ENCODE measurements around the gene PCARE. TPM values are rescaled to one million over a fixed set of nuclear protein-coding genes. Genes with fewer than 3 reads are reported as not detected.

PCARE gene
- total RNA-seq, 2 donors from 2014 or later: not detected

- Histone ChIP-seq H3K4me3 (peak overlapping the region; percentile 55), H3K4me1 (no peaks in the 10 kb centered on the region), H3K36me3 (no peaks in the 10 kb centered on the region), H3K27me3 (no peaks in the 10 kb centered on the region), H3K9me3 (no peaks in the 10 kb centered on the region), H3K9ac (ENCODE audit: low read depth in 2 of 2, low read length in 2 of 2) (peak overlapping the region; percentile 73 to 78), H3K27ac (peak overlapping the region; percentile 80)
- intact Hi-C loops (cut with DNase I): no loop called here
- peak; percentile 59 for DNase-seq
- TF ChIP-seq CTCF (IDR thresholded peaks at IDR 0.05): no peak
Observed at GRCh38 chr2:29115797-29116781, 41.8 kb upstream of the PCARE start.

GRCh38 chr2:29114946-29115609 lies 40.8 kb upstream of the PCARE start, which contains the start of gene CLIP4:
CLIP4 (plus strand) TSS chr2:29115415; CDS start chr2:29121389, 5,974 bp downstream.
- DNase-seq: peak; percentile 27
- Histone ChIP-seq H3K27me3 (no peaks in the 10 kb centered on the region), H3K4me3 (peak within 1 kb of the TSS; percentile 55), H3K9ac (ENCODE audit: low read depth in 2 of 2, low read length in 2 of 2) (peak within 1 kb of the TSS; percentile 73 to 78), H3K9me3 (no peaks in the 10 kb centered on the region), H3K4me1 (no peaks in the 10 kb centered on the region), H3K27ac (peak within 1 kb of the TSS; percentile 80), H3K36me3 (no peaks in the 10 kb centered on the region)
- TF ChIP-seq CTCF (IDR thresholded peaks at IDR 0.05): no peak
- intact Hi-C loops (cut with DNase I): no loop called here

- intact Hi-C loops (cut with DNase I): no loop called here
- no peak for DNase-seq
- TF ChIP-seq CTCF (IDR thresholded peaks at IDR 0.05): no peak
Observed at GRCh38 chr2:29114586-29114945, 40.2 kb upstream of the PCARE start.

GRCh38 chr2:29113891-29114321 lies 39.6 kb upstream of the PCARE start:
- Histone ChIP-seq H3K27ac (no peak overlapping the region), H3K4me3 (no peak overlapping the region), H3K4me1 (no peaks in the 10 kb centered on the region), H3K9me3 (no peaks in the 10 kb centered on the region), H3K36me3 (no peaks in the 10 kb centered on the region), H3K9ac (ENCODE audit: low read depth in 2 of 2, low read length in 2 of 2) (no peak overlapping the region), H3K27me3 (no peaks in the 10 kb centered on the region)
- intact Hi-C loops (cut with DNase I): no loop called here
- TF ChIP-seq CTCF (IDR thresholded peaks at IDR 0.05): no peak
- DNase-seq: peak; percentile 57

More at GRCh38 chr2:29114586-29114945, 40.2 kb upstream of the PCARE start:
- Histone ChIP-seq H3K36me3 (no peaks in the 10 kb centered on the region), H3K9ac (ENCODE audit: low read depth in 2 of 2, low read length in 2 of 2) (peak overlapping the region in 1 of 2 donors; percentile 73), H3K27me3 (no peaks in the 10 kb centered on the region), H3K4me1 (no peaks in the 10 kb centered on the region), H3K27ac (peak overlapping the region; percentile 45), H3K9me3 (no peaks in the 10 kb centered on the region), H3K4me3 (peak overlapping the region; percentile 26)

- H3K27ac ChIP-seq: no peak overlapping the region
- intact Hi-C loops (cut with DNase I): no loop called here
- DNase-seq: no peak
- H3K4me1 ChIP-seq: no peaks in the 10 kb centered on the region
- no peaks in the 10 kb centered on the region for H3K36me3 ChIP-seq
- H3K27me3 ChIP-seq: no peaks in the 10 kb centered on the region
- H3K9me3 ChIP-seq: no peaks in the 10 kb centered on the region
- TF ChIP-seq CTCF (IDR thresholded peaks at IDR 0.05): no peak
- H3K9ac ChIP-seq (ENCODE audit: low read depth in 2 of 2, low read length in 2 of 2): no peak overlapping the region
- no peak overlapping the region for H3K4me3 ChIP-seq
Observed at GRCh38 chr2:29113027-29113686, 38.8 kb upstream of the PCARE start.
